SK-N-SH treated with all-trans-retinoic acid at 6 μM for 48 hours (cell line): ENCODE data around the gene RRP12.

ENCODE experiments used
- ATAC-seq: fragments of 200-7000 bp; cut with Tn5 transposase; 3 replicates; pipeline ENCODE4 v1.9.1; 2020; ENCODE audit warnings: mild to moderate bottlenecking, moderate library complexity
- ARNTL ChIP-seq: fragments of 450-650 bp; formaldehyde crosslinking; IDR thresholded peaks from 2 replicates; pipeline ENCODE4 v1.5.0; 2020; ENCODE audit warnings: low read depth, mild to moderate bottlenecking, moderate library complexity, borderline replicate concordance
- BACH2 ChIP-seq: fragments of 250-450 bp; sonication (Bioruptor Pico); IDR thresholded peaks from 2 replicates; pipeline ENCODE4 v1.9.0; 2021; ENCODE audit warnings: mild to moderate bottlenecking, borderline replicate concordance
- CREB5 ChIP-seq: fragments of 250-450 bp; sonication (Bioruptor Pico); IDR thresholded peaks from 2 replicates; pipeline ENCODE4 v1.5.1; 2020; ENCODE audit warnings: low read depth, mild to moderate bottlenecking, moderate library complexity
- CSDC2 ChIP-seq: fragments of 250-450 bp; sonication (Bioruptor Pico); IDR thresholded peaks from 2 replicates; pipeline ENCODE4 v1.5.0; 2020; ENCODE audit warnings: mild to moderate bottlenecking, moderate library complexity
- CSRNP3 ChIP-seq: fragments of 250-450 bp; sonication (Bioruptor Pico); IDR thresholded peaks from 2 replicates; pipeline ENCODE4 v1.5.1; 2021; ENCODE audit warnings: mild to moderate bottlenecking, moderate library complexity
- ESRRG ChIP-seq: fragments of 250-450 bp; sonication (Bioruptor Pico); IDR thresholded peaks from 2 replicates; pipeline ENCODE4 v1.6.1; 2021; ENCODE audit warnings: mild to moderate bottlenecking
- GLIS3 ChIP-seq: fragments of 250-450 bp; sonication (Bioruptor Pico); IDR thresholded peaks from 2 replicates; pipeline ENCODE4 v1.5.0; 2020; ENCODE audit warnings: mild to moderate bottlenecking, moderate library complexity
- ISL1 ChIP-seq: fragments of 250-450 bp; sonication (Bioruptor Pico); IDR thresholded peaks from 2 replicates; pipeline ENCODE4 v2.1.2; 2022; ENCODE audit warnings: mild to moderate bottlenecking, moderate library complexity
- OSR1 ChIP-seq: fragments of 250-450 bp; sonication (Bioruptor Pico); IDR thresholded peaks from 2 replicates; pipeline ENCODE4 v1.8.0; 2022; ENCODE audit warnings: moderate library complexity, mild to moderate bottlenecking, inconsistent platforms
- POU6F1 ChIP-seq: fragments of 250-450 bp; sonication (Bioruptor Pico); IDR thresholded peaks from 2 replicates; pipeline ENCODE4 v1.8.0; 2021; ENCODE audit warnings: low read depth, mild to moderate bottlenecking, moderate library complexity, borderline replicate concordance
- PPARA ChIP-seq: fragments of 250-450 bp; sonication (Bioruptor Pico); IDR thresholded peaks from 2 replicates; pipeline ENCODE4 v1.5.0; 2020; ENCODE audit warnings: mild to moderate bottlenecking, borderline replicate concordance
- RARB ChIP-seq: fragments of 250-450 bp; sonication (Bioruptor Pico); IDR thresholded peaks from 2 replicates; pipeline ENCODE4 v1.8.0; 2021; ENCODE audit warnings: mild to moderate bottlenecking, moderate library complexity
- SNAI2 ChIP-seq: fragments of 250-450 bp; sonication (Bioruptor Pico); IDR thresholded peaks from 2 replicates; pipeline ENCODE4 v1.5.0; 2020; ENCODE audit warnings: mild to moderate bottlenecking, moderate library complexity
- TCF4 ChIP-seq: fragments of 250-450 bp; sonication (Bioruptor Pico); IDR thresholded peaks from 2 replicates; pipeline ENCODE4 v1.8.0; 2021; ENCODE audit warnings: mild to moderate bottlenecking, moderate library complexity, borderline replicate concordance
- TOX ChIP-seq: fragments of 250-450 bp; sonication (Bioruptor Pico); IDR thresholded peaks from 2 replicates; pipeline ENCODE4 v1.8.0; 2021; ENCODE audit warnings: mild to moderate bottlenecking, moderate library complexity, borderline replicate concordance
- ZC3H10 ChIP-seq: fragments of 250-450 bp; sonication (Bioruptor Pico); IDR thresholded peaks from 2 replicates; pipeline ENCODE4 v1.5.1; 2021; ENCODE audit warnings: mild to moderate bottlenecking, moderate library complexity
- ZFP3 ChIP-seq: fragments of 250-450 bp; sonication (Bioruptor Pico); IDR thresholded peaks from 2 replicates; pipeline ENCODE4 v1.5.0; 2020; ENCODE audit warnings: mild to moderate bottlenecking, moderate library complexity
- ZFP30 ChIP-seq: fragments of 450-650 bp; formaldehyde crosslinking; IDR thresholded peaks from 2 replicates; pipeline ENCODE4 v1.5.0; 2022; ENCODE audit warnings: mild to moderate bottlenecking, moderate library complexity
- ZNF565 ChIP-seq: fragments of 450-650 bp; formaldehyde crosslinking; conservative IDR thresholded peaks from 2 replicates; pipeline ENCODE4 v1.5.0; 2020; ENCODE audit warnings: low read depth, mild to moderate bottlenecking, moderate library complexity
- ZNF70 ChIP-seq: fragments of 450-650 bp; formaldehyde crosslinking; IDR thresholded peaks from 2 replicates; pipeline ENCODE4 v1.5.0; 2020; ENCODE audit warnings: mild to moderate bottlenecking, moderate library complexity
- ZNF8 ChIP-seq: fragments of 450-650 bp; formaldehyde crosslinking; IDR thresholded peaks from 2 replicates; pipeline ENCODE4 v1.5.0; 2020; ENCODE audit warnings: mild to moderate bottlenecking, moderate library complexity
- TF ChIP-seq, protein P1 (sequence below): fragments of 250-450 bp; sonication (Bioruptor Pico); IDR thresholded peaks from 2 replicates; pipeline ENCODE4 v1.8.0; 2020; ENCODE audit warnings: mild to moderate bottlenecking, moderate library complexity, borderline replicate concordance
- TF ChIP-seq, protein P2 (sequence below): fragments of 250-450 bp; sonication (Bioruptor Pico); IDR thresholded peaks from 2 replicates; pipeline ENCODE4 v1.5.0; 2020; ENCODE audit warnings: mild to moderate bottlenecking, moderate library complexity

RRP12 gene

DNA sequence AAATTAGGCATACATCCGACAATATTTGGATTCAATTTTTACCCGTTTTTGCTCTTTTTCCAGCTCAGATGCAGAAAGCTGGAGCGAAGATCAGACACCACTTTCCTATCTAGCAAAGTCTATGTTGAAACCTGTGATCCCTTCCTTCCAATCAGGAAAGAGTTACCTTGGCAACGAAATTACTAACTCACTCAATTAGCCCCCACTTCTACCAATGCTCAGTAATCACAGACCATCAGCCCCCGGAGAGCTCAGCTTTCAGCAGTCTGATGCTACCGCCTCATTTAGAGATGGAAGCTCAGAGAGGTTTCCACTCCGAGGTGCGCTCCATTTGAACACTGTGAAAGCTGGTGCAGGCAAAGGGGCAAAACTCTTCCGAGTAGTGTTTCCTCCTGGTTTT, 75.4 kb downstream of the RRP12 start:
- TF ChIP-seq ISL1 (CRISPR knock-in tag), result no peak
- TF ChIP-seq ESRRG (CRISPR knock-in tag), result no peak
- TF ChIP-seq ZC3H10 (CRISPR knock-in tag), result no peak
- no peak for TF ChIP-seq ARNTL (CRISPR knock-in tag)
- TF ChIP-seq ZFP3 (CRISPR knock-in tag), result no peak
- no peak for ATAC-seq

DNA sequence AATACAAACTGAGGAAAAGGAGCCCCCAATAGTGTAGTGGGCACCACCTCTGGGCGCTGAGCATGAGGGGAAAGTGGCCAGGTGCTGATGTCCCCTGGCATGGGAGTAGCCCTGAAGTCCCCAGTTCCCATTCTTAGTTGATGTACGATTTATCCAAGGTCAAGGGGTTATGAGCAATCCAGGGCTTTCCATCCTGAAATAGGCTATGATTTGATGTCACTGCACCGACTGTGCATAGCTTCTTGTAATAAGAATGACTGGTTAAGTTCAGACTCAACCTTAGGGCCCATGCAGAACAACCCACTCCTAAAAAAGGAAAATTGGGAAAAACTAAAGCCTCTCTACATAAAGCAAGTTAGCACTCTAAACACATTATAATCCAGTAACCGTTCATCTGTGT, 77.6 kb downstream of the RRP12 start:
- TF ChIP-seq PPARA (CRISPR knock-in tag), result no peak
- no peak for TF ChIP-seq RARB (CRISPR knock-in tag)
- TF ChIP-seq TOX (CRISPR knock-in tag), result no peak
- TF ChIP-seq ZFP30 (CRISPR knock-in tag), result no peak
- TF ChIP-seq OSR1 (CRISPR knock-in tag), result no peak
- TF ChIP-seq BACH2 (CRISPR knock-in tag), result no peak
- TF ChIP-seq TCF4, result no peak
- no peak for TF ChIP-seq CSDC2
- TF ChIP-seq POU6F1 (CRISPR knock-in tag), result no peak
- TF ChIP-seq CREB5 (CRISPR knock-in tag), result no peak
- TF ChIP-seq ZNF8 (CRISPR knock-in tag), result no peak
- TF ChIP-seq ZNF565 (CRISPR knock-in tag), result no peak
- TF ChIP-seq, protein P1, sequence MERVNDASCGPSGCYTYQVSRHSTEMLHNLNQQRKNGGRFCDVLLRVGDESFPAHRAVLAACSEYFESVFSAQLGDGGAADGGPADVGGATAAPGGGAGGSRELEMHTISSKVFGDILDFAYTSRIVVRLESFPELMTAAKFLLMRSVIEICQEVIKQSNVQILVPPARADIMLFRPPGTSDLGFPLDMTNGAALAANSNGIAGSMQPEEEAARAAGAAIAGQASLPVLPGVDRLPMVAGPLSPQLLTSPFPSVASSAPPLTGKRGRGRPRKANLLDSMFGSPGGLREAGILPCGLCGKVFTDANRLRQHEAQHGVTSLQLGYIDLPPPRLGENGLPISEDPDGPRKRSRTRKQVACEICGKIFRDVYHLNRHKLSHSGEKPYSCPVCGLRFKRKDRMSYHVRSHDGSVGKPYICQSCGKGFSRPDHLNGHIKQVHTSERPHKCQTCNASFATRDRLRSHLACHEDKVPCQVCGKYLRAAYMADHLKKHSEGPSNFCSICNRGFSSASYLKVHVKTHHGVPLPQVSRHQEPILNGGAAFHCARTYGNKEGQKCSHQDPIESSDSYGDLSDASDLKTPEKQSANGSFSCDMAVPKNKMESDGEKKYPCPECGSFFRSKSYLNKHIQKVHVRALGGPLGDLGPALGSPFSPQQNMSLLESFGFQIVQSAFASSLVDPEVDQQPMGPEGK (CRISPR knock-in tag), result no peak
- TF ChIP-seq ESRRG (CRISPR knock-in tag), result no peak
- no peak for TF ChIP-seq ZNF70 (CRISPR knock-in tag)
- no peak for TF ChIP-seq ZFP3 (CRISPR knock-in tag)
- TF ChIP-seq, protein P2, sequence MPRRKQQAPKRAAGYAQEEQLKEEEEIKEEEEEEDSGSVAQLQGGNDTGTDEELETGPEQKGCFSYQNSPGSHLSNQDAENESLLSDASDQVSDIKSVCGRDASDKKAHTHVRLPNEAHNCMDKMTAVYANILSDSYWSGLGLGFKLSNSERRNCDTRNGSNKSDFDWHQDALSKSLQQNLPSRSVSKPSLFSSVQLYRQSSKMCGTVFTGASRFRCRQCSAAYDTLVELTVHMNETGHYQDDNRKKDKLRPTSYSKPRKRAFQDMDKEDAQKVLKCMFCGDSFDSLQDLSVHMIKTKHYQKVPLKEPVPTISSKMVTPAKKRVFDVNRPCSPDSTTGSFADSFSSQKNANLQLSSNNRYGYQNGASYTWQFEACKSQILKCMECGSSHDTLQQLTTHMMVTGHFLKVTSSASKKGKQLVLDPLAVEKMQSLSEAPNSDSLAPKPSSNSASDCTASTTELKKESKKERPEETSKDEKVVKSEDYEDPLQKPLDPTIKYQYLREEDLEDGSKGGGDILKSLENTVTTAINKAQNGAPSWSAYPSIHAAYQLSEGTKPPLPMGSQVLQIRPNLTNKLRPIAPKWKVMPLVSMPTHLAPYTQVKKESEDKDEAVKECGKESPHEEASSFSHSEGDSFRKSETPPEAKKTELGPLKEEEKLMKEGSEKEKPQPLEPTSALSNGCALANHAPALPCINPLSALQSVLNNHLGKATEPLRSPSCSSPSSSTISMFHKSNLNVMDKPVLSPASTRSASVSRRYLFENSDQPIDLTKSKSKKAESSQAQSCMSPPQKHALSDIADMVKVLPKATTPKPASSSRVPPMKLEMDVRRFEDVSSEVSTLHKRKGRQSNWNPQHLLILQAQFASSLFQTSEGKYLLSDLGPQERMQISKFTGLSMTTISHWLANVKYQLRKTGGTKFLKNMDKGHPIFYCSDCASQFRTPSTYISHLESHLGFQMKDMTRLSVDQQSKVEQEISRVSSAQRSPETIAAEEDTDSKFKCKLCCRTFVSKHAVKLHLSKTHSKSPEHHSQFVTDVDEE (CRISPR knock-in tag), result no peak
- no peak for TF ChIP-seq CSRNP3 (CRISPR knock-in tag)
- no peak for TF ChIP-seq SNAI2 (CRISPR knock-in tag)
- TF ChIP-seq ARNTL (CRISPR knock-in tag), result no peak
- TF ChIP-seq, all 23 proteins: peak for 0
- ATAC-seq, result no peak

GRCh38 chr10:97321804-97322190, 79.3 kb downstream of the RRP12 start:
- TF ChIP-seq BACH2 (CRISPR knock-in tag) (no peak), POU6F1 (CRISPR knock-in tag) (no peak), RARB (CRISPR knock-in tag) (no peak), ZC3H10 (CRISPR knock-in tag) (no peak), GLIS3 (no peak), CSRNP3 (CRISPR knock-in tag) (no peak), ISL1 (CRISPR knock-in tag) (no peak), ZFP30 (CRISPR knock-in tag) (no peak), ZNF8 (CRISPR knock-in tag) (no peak), CREB5 (CRISPR knock-in tag) (no peak), CSDC2 (no peak), ZNF70 (CRISPR knock-in tag) (no peak)
- no peak for ATAC-seq
